Retinal pigment epithelial cell (primary cell): ENCODE results near the gene TSPAN15.

ENCODE experiments used
- DNase-seq: peaks from one replicate; pipeline ENCODE4 v3.0.0-alpha.2; 2010; ENCODE audit warnings: low read depth
- H3K4me3 ChIP-seq: 2 replicates; pipeline ENCODE4 v1.5.1; 2011; ENCODE audit warnings: mild to moderate bottlenecking, low read length, control low read depth, moderate library complexity
- CTCF ChIP-seq: conservative IDR thresholded peaks from 2 replicates; pipeline ENCODE4 v1.5.1; 2011; ENCODE audit warnings: low read depth, low read length, control low read depth, inconsistent platforms

Gene TSPAN15

GRCh38 chr10:69477968-69478597 lies 26.8 kb downstream of the TSPAN15 start:
- no peak for DNase-seq
- TF ChIP-seq CTCF: no peak
- no peak overlapping the region for H3K4me3 ChIP-seq

- H3K4me3 ChIP-seq: no peak overlapping the region
- no peak for TF ChIP-seq CTCF
- DNase-seq: no peak
Observed at GRCh38 chr10:69479240-69480067, 28.2 kb downstream of the TSPAN15 start.

GRCh38 chr10:69480068-69480412 lies 28.8 kb downstream of the TSPAN15 start:
- TF ChIP-seq CTCF: no peak
- H3K4me3 ChIP-seq: no peak overlapping the region
- DNase-seq: no peak

GRCh38 chr10:69481305-69481704 lies 30.0 kb downstream of the TSPAN15 start:
- TF ChIP-seq CTCF: no peak
- peak; percentile 61 for DNase-seq
- no peak overlapping the region for H3K4me3 ChIP-seq

GRCh38 chr10:69481811-69482524 lies 30.7 kb downstream of the TSPAN15 start:
- no peak for DNase-seq
- no peak for TF ChIP-seq CTCF
- H3K4me3 ChIP-seq: no peak overlapping the region

DNA sequence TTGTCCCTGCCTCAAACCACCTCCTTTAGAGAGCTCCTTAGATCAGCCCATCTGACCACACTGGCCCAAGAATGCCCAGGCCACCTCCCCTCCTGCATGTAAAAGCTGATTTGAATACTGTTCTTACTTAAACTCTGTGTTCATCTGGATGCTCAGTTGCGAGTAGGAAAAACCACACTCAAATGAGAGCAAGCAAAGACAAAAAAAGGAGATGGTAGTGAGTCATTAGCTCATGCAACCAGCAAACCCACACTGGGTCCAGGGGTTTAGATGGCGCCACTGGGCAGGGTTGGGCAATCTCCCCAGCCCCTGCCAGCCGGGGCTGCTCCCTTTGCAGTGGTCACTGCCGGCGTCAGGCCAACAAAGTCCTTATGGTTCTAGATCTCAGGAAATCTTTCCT lies 32.7 kb downstream of the TSPAN15 start:
- no peak overlapping the region for H3K4me3 ChIP-seq
- no peak for DNase-seq
- TF ChIP-seq CTCF: no peak
